ENCODE results near the gene IFFO2.

The IFFO2 gene

DNA sequence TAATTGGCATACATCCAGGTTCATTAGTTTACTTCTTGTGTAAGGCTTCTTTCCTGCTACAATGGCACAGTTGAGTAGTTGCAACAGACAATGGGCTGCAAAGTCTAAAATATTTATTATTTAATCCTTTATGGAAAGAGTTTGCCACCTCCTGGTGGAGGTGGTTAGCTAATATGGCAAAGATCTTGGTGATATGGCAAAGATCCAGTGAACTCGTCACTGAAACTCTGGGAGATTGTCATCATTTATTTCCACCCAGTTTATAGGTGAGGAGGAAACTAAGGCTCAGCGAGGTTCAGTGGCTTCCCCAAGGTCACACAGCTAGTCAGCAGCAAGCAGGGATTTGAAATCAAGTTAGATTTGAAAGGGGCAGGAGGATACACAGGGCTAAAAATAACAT is 16.1 kb upstream of the IFFO2 start:
- WGBS, 2 experiments (ENCODE audit: insufficient coverage in 2 of 2): 83% methylated on average over 1 of the region's 2 CpGs; no CpG with 5 or more reads in 1 of the 2 experiments
- Histone ChIP-seq H3K9me3 (ENCODE audit: control insufficient read depth, low read length) (no peaks in the 10 kb centered on the region), H3K4me1 (ENCODE audit: control insufficient read depth, insufficient read depth, low read length, poor library complexity, severe bottlenecking) (peaks cover 4% of the 10 kb centered on the region), H3K27ac (ENCODE audit: low read depth, low read length, severe bottlenecking) (no peak overlapping the region), H3K4me3 (ENCODE audit: extremely low read depth, insufficient read depth, low read length, poor library complexity, severe bottlenecking) (no peak overlapping the region), H3K36me3 (ENCODE audit: control insufficient read depth, insufficient read depth, low read length) (no peaks in the 10 kb centered on the region)

GRCh38 chr1:18970762-18971161 is 14.3 kb upstream of the IFFO2 start:
- no peak overlapping the region for H3K4me3 ChIP-seq (ENCODE audit: extremely low read depth, insufficient read depth, low read length, poor library complexity, severe bottlenecking)
- H3K4me1 ChIP-seq (ENCODE audit: control insufficient read depth, insufficient read depth, low read length, poor library complexity, severe bottlenecking): peaks cover 12% of the 10 kb centered on the region
- H3K9me3 ChIP-seq (ENCODE audit: control insufficient read depth, low read length): no peaks in the 10 kb centered on the region
- WGBS, 2 experiments (ENCODE audit: insufficient coverage in 2 of 2): 89 to 97% methylated on average over 3 to 4 of the region's 4 CpGs
- H3K27ac ChIP-seq (ENCODE audit: low read depth, low read length, severe bottlenecking): no peak overlapping the region
- H3K36me3 ChIP-seq (ENCODE audit: control insufficient read depth, insufficient read depth, low read length): no peaks in the 10 kb centered on the region

DNA sequence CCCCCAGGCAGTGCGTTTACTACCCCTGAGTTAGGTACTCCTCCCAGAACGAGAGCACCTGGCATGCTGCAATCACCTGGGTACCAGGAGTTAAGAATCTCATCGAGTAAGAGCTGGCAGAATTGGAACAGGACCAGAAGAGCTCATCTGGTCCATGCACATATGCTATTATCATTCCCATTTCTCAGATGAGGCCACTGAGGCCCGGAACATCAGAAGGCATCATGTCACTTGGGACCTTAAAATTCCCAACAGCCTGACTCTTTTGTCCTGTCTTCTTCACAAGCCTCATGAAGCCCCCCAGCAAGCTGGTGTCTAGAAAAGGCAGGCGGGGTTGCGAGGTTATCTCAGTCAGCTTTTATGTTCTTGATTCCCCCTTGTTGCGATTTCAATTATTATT is 13.9 kb upstream of the IFFO2 start:
- WGBS, 2 experiments (ENCODE audit: insufficient coverage in 2 of 2): 94 to 97% methylated on average over 7 of the region's 7 CpGs
- Histone ChIP-seq H3K36me3 (ENCODE audit: control insufficient read depth, insufficient read depth, low read length) (no peaks in the 10 kb centered on the region), H3K27ac (ENCODE audit: low read depth, low read length, severe bottlenecking) (no peak overlapping the region), H3K4me3 (ENCODE audit: extremely low read depth, insufficient read depth, low read length, poor library complexity, severe bottlenecking) (no peak overlapping the region), H3K4me1 (ENCODE audit: control insufficient read depth, insufficient read depth, low read length, poor library complexity, severe bottlenecking) (peaks cover 15% of the 10 kb centered on the region), H3K9me3 (ENCODE audit: control insufficient read depth, low read length) (no peaks in the 10 kb centered on the region)

- Histone ChIP-seq H3K9me3 (ENCODE audit: control insufficient read depth, low read length) (no peaks in the 10 kb centered on the region), H3K4me1 (ENCODE audit: control insufficient read depth, insufficient read depth, low read length, poor library complexity, severe bottlenecking) (peaks cover 30% of the 10 kb centered on the region), H3K4me3 (ENCODE audit: extremely low read depth, insufficient read depth, low read length, poor library complexity, severe bottlenecking) (no peak overlapping the region), H3K27ac (ENCODE audit: low read depth, low read length, severe bottlenecking) (no peak overlapping the region), H3K36me3 (ENCODE audit: control insufficient read depth, insufficient read depth, low read length) (no peaks in the 10 kb centered on the region)
- 90 to 96% methylated on average over 2 of the region's 2 CpGs for WGBS, 2 experiments (ENCODE audit: insufficient coverage in 2 of 2)
Observed at GRCh38 chr1:18967066-18967690, 10.7 kb upstream of the IFFO2 start.

DNA sequence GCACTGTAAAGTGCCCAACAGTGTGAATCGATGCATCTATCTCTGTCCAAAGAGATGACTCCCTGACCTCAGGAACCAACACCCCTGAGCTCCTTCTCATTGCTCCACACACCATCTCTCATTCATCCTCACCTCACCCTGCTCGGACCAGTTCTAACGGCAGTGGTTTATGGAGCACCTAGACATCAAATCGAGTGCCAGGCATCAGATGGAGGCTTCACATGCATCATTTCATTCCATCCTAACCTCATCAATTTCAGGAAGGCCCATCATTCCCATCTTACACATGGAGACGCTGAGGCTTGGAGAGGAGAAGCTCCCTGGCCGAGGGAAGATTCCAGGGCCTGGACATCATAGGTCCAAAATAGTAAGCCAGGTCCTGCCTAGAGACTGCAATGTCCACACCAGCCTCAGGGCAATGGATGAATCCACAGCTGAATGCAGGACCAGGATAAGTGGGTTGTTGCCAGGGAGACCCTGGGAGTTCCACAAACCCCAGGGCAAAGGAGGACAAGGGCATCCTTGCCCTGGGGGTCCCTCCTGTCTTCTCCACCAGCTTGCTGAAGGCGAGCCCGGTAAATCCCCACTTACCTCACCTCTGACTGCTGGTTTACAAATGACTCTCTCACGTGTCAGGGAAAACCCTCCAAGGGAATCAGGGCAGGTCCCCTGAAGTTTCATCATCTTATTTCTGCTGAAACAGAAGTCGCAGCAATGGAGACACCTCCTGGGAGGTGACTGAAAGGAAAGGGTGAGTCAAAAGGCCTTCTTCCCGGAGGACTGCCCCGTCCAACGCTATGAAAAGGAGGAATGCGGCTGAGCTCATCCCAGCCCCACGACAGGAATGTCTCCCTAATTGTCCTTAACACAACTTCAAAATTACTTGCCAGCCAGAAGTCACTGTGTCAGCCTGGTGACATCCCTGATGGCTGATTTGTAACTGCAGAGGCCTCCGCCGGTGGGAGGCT is 9.0 kb upstream of the IFFO2 start:
- Histone ChIP-seq H3K4me3 (ENCODE audit: extremely low read depth, insufficient read depth, low read length, poor library complexity, severe bottlenecking) (no peak overlapping the region), H3K4me1 (ENCODE audit: control insufficient read depth, insufficient read depth, low read length, poor library complexity, severe bottlenecking) (peaks cover 34% of the 10 kb centered on the region), H3K27ac (ENCODE audit: low read depth, low read length, severe bottlenecking) (peak overlapping the region; percentile 87), H3K9me3 (ENCODE audit: control insufficient read depth, low read length) (no peaks in the 10 kb centered on the region), H3K36me3 (ENCODE audit: control insufficient read depth, insufficient read depth, low read length) (no peaks in the 10 kb centered on the region)
- 51 to 62% methylated on average over 13 to 17 of the region's 17 CpGs for WGBS, 2 experiments (ENCODE audit: insufficient coverage in 2 of 2)

GRCh38 chr1:18963968-18964367 is 7.5 kb upstream of the IFFO2 start:
- no peak overlapping the region for H3K27ac ChIP-seq (ENCODE audit: low read depth, low read length, severe bottlenecking)
- H3K9me3 ChIP-seq (ENCODE audit: control insufficient read depth, low read length): no peaks in the 10 kb centered on the region
- WGBS, 2 experiments (ENCODE audit: insufficient coverage in 2 of 2): 93 to 100% methylated on average over 3 to 4 of the region's 4 CpGs
- H3K36me3 ChIP-seq (ENCODE audit: control insufficient read depth, insufficient read depth, low read length): no peaks in the 10 kb centered on the region
- H3K4me1 ChIP-seq (ENCODE audit: control insufficient read depth, insufficient read depth, low read length, poor library complexity, severe bottlenecking): peaks cover 34% of the 10 kb centered on the region
- no peak overlapping the region for H3K4me3 ChIP-seq (ENCODE audit: extremely low read depth, insufficient read depth, low read length, poor library complexity, severe bottlenecking)

DNA sequence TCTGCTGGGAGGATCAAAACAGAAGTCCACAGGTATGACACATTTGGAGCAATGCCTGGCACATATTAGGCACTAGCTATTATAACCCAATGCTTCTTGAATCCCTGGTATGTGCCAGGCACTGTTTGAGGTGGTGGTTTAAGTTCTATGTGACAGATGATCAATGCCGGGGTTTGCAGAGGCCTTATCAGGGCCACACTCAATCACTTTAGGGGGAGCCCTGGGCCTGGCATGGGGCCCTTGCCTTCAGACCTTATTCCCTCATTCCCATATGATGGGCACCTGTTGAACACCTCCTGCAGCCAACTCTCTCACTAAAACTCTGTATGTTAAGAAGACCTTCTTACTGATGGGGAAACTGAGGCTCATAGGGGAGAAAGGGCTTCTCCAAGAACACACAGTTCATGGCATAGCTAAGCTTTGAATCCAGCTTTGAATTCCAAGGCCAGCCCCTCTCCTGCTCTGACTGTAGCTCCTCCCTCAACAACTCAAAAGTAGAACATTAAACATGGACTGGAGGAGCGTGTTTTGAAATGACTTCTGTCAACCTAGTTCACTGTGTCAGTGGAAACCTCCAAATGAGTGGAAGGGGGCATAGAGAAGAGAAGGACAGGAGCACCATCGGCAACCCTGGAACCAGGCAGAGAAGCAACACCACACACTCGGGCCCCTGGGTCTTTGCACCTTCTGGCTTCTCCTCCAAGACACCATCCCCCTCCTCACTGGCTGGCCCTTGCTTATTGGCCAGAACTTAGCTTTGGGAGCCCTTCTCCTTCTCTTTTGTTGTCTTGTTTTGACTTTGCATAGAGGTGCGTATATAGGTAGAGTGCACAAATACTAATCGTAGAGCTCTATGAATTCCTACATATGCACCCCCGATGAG is 6.6 kb upstream of the IFFO2 start:
- Histone ChIP-seq H3K27ac (ENCODE audit: low read depth, low read length, severe bottlenecking) (no peak overlapping the region), H3K36me3 (ENCODE audit: control insufficient read depth, insufficient read depth, low read length) (no peaks in the 10 kb centered on the region), H3K9me3 (ENCODE audit: control insufficient read depth, low read length) (no peaks in the 10 kb centered on the region), H3K4me1 (ENCODE audit: control insufficient read depth, insufficient read depth, low read length, poor library complexity, severe bottlenecking) (peaks cover 34% of the 10 kb centered on the region), H3K4me3 (ENCODE audit: extremely low read depth, insufficient read depth, low read length, poor library complexity, severe bottlenecking) (no peak overlapping the region)
- 94 to 98% methylated on average over 5 to 6 of the region's 7 CpGs for WGBS, 2 experiments (ENCODE audit: insufficient coverage in 2 of 2)

DNA sequence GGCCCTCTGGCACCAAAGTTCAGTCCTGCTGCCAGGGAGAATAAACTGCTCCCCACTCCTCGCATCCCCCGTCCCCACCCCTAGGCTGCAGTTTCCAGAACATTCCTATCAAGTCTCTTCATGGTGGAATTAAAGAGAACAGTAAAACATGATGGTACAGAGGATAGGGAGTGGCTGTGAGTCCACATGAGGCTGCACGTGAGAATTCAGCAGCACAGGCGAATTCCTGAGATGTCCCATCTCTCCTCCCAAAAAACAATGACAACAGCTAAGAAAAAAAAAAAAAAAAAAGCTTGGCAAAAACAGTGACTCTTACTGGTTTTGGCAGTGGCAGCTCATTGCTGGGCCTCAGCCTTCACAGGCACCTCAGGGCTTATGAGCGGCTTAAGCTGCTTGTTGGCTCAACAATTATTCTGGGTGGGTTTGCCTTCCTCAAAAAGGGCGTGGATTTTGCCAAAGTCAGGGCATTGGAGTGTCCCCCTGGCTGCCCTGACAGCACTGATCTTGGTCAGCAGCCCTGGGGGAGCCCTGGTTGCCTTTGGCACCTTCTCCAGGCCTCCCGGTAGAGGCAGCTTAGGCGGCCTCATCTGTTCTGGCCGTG is 5.7 kb upstream of the IFFO2 start:
- Histone ChIP-seq H3K27ac (ENCODE audit: low read depth, low read length, severe bottlenecking) (no peak overlapping the region), H3K36me3 (ENCODE audit: control insufficient read depth, insufficient read depth, low read length) (no peaks in the 10 kb centered on the region), H3K4me3 (ENCODE audit: extremely low read depth, insufficient read depth, low read length, poor library complexity, severe bottlenecking) (no peak overlapping the region), H3K4me1 (ENCODE audit: control insufficient read depth, insufficient read depth, low read length, poor library complexity, severe bottlenecking) (peaks cover 40% of the 10 kb centered on the region), H3K9me3 (ENCODE audit: control insufficient read depth, low read length) (no peaks in the 10 kb centered on the region)
- 75 to 100% methylated on average over 4 to 8 of the region's 9 CpGs for WGBS, 2 experiments (ENCODE audit: insufficient coverage in 2 of 2)

GRCh38 chr1:18960821-18961220 is 4.3 kb upstream of the IFFO2 start:
- no CpG with 5 or more reads among the region's 3 CpGs for WGBS, 2 experiments (ENCODE audit: insufficient coverage in 2 of 2)

GRCh38 chr1:18960409-18960808 is 3.9 kb upstream of the IFFO2 start:
- no peak overlapping the region for H3K27ac ChIP-seq (ENCODE audit: low read depth, low read length, severe bottlenecking)
- no peaks in the 10 kb centered on the region for H3K9me3 ChIP-seq (ENCODE audit: control insufficient read depth, low read length)
- 86 to 98% methylated on average over 3 to 4 of the region's 4 CpGs for WGBS, 2 experiments (ENCODE audit: insufficient coverage in 2 of 2)
- H3K36me3 ChIP-seq (ENCODE audit: control insufficient read depth, insufficient read depth, low read length): no peaks in the 10 kb centered on the region
- peaks cover 30% of the 10 kb centered on the region for H3K4me1 ChIP-seq (ENCODE audit: control insufficient read depth, insufficient read depth, low read length, poor library complexity, severe bottlenecking)
- H3K4me3 ChIP-seq (ENCODE audit: extremely low read depth, insufficient read depth, low read length, poor library complexity, severe bottlenecking): no peak overlapping the region

More at GRCh38 chr1:18960821-18961220, 4.3 kb upstream of the IFFO2 start:
- Histone ChIP-seq H3K4me1 (ENCODE audit: control insufficient read depth, insufficient read depth, low read length, poor library complexity, severe bottlenecking) (peaks cover 33% of the 10 kb centered on the region), H3K36me3 (ENCODE audit: control insufficient read depth, insufficient read depth, low read length) (no peaks in the 10 kb centered on the region), H3K27ac (ENCODE audit: low read depth, low read length, severe bottlenecking) (no peak overlapping the region), H3K9me3 (ENCODE audit: control insufficient read depth, low read length) (no peaks in the 10 kb centered on the region), H3K4me3 (ENCODE audit: extremely low read depth, insufficient read depth, low read length, poor library complexity, severe bottlenecking) (no peak overlapping the region)

Data from mesodermal cell (in vitro differentiated cells).